Measurements from ENCODE around the gene RANGAP1.
"Not testable (repeated sequence)": the region's sequence is repeated elsewhere in the genome, so short reads cannot be mapped to it uniquely, and the experiment has no call there.

The RANGAP1 gene

GRCh38 chr22:41300661-41301060, 14.7 kb upstream of the RANGAP1 start:
- DNase-seq (ENCODE audit: low spot score): no peak

GRCh38 chr22:41296826-41297667, 11.1 kb upstream of the RANGAP1 start:
- DNase-seq (ENCODE audit: low spot score): no peak

- not testable (repeated sequence) for DNase-seq (ENCODE audit: low spot score)
Measured at GRCh38 chr22:41294816-41295215, 8.8 kb upstream of the RANGAP1 start.

GRCh38 chr22:41290262-41291221, 4.6 kb upstream of the RANGAP1 start:
- DNase-seq (ENCODE audit: low spot score): peak; percentile 93

- no peak for DNase-seq (ENCODE audit: low spot score)
Measured at GRCh38 chr22:41289671-41290070, 3.7 kb upstream of the RANGAP1 start.

GRCh38 chr22:41288245-41288946, 2.4 kb upstream of the RANGAP1 start:
- peak; percentile 91 for DNase-seq (ENCODE audit: low spot score)

- DNase-seq (ENCODE audit: low spot score): peak; percentile 69
Measured at GRCh38 chr22:41286639-41287091, 678 bp upstream of the RANGAP1 start.

GRCh38 chr22:41285441-41285819, 557 bp downstream of the RANGAP1 start:
- DNase-seq (ENCODE audit: low spot score): peak; percentile 94

- DNase-seq (ENCODE audit: low spot score): no peak
Measured at GRCh38 chr22:41284465-41284864, 1.5 kb downstream of the RANGAP1 start.

GRCh38 chr22:41280854-41281253, 5.1 kb downstream of the RANGAP1 start:
- DNase-seq (ENCODE audit: low spot score): no peak

- DNase-seq (ENCODE audit: low spot score): no peak
Measured at GRCh38 chr22:41280065-41280464, 5.9 kb downstream of the RANGAP1 start.

- no peak for DNase-seq (ENCODE audit: low spot score)
Measured at GRCh38 chr22:41274856-41275255, 11.1 kb downstream of the RANGAP1 start.

- DNase-seq (ENCODE audit: low spot score): no peak
Measured at GRCh38 chr22:41273128-41273527, 12.9 kb downstream of the RANGAP1 start.

GRCh38 chr22:41271787-41272186, 14.2 kb downstream of the RANGAP1 start:
- DNase-seq (ENCODE audit: low spot score): no peak

GRCh38 chr22:41267958-41268357, 18.0 kb downstream of the RANGAP1 start:
- no peak for DNase-seq (ENCODE audit: low spot score)

- DNase-seq (ENCODE audit: low spot score): no peak
Measured at GRCh38 chr22:41264408-41264941, 21.5 kb downstream of the RANGAP1 start.

GRCh38 chr22:41263704-41264103, 22.3 kb downstream of the RANGAP1 start:
- DNase-seq (ENCODE audit: low spot score): peak; percentile 13

GRCh38 chr22:41262250-41262765, 23.7 kb downstream of the RANGAP1 start:
- DNase-seq (ENCODE audit: low spot score): no peak

- no peak for DNase-seq (ENCODE audit: low spot score)
Measured at GRCh38 chr22:41261541-41262249, 24.3 kb downstream of the RANGAP1 start.

- no peak for DNase-seq (ENCODE audit: low spot score)
Measured at GRCh38 chr22:41260871-41261270, 25.1 kb downstream of the RANGAP1 start.

- not testable (repeated sequence) for DNase-seq (ENCODE audit: low spot score)
Measured at GRCh38 chr22:41259756-41260155, 26.2 kb downstream of the RANGAP1 start.
